Subcutaneous adipose tissue (tissue), 4 donors: ENCODE measurements around the gene ARNT2. TPM values are rescaled to one million over a fixed set of nuclear protein-coding genes. Genes with fewer than 3 reads are reported as not detected.

Source experiments
- total RNA-seq, 4 donors: library from RNA; depleted of rRNA; stranded (reverse); fragments of >200 nt; gene quantifications; one replicate each; pipeline ENCODE4 v1.1.0, GENCODE V29; 2016
- TF ChIP-seq, protein P1 (sequence below): fragments of 450-650 bp; IDR thresholded peaks from one replicate; pipeline ENCODE4 v1.5.1; 2016; ENCODE audit warnings: low read depth, mild to moderate bottlenecking, control low read depth, antibody characterized with exemption, moderate library complexity

The ARNT2 gene
- total RNA-seq, 4 donors from 2014 or later: 0.16 to 4.3 (median 2.3) TPM

DNA sequence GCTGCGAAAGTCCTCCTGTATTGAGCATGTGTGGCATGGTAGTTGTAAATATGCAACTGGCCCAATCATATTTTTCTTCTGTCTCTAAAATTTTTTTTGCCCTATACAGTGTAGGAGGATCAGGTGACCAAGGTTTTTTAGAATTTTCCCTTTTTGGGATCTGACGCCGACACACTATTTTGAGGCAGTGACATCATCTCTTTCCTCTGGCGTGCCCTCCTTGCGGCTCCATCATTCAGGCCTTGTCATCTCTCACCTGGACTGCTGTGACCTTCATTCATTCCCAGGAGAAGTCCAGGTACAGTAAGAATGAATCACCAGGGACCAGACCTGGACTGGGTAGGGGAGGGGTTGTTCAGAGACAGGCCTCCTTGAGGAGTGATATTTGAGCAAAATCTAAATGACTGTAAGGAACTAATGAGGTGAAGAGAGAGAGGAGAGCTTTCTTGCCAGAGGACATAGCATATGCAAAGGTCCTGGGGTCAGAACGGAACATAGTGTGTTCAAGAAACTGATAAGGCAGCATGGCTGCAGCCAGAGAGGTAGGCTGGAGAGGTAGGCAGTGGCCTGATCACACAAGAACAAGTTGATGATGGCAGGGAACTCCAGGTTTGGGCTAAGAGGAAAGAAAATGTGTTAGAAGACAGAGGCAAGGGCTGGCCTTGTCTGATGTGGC is 38.7 kb downstream of the ARNT2 start:
- TF ChIP-seq, protein P1, sequence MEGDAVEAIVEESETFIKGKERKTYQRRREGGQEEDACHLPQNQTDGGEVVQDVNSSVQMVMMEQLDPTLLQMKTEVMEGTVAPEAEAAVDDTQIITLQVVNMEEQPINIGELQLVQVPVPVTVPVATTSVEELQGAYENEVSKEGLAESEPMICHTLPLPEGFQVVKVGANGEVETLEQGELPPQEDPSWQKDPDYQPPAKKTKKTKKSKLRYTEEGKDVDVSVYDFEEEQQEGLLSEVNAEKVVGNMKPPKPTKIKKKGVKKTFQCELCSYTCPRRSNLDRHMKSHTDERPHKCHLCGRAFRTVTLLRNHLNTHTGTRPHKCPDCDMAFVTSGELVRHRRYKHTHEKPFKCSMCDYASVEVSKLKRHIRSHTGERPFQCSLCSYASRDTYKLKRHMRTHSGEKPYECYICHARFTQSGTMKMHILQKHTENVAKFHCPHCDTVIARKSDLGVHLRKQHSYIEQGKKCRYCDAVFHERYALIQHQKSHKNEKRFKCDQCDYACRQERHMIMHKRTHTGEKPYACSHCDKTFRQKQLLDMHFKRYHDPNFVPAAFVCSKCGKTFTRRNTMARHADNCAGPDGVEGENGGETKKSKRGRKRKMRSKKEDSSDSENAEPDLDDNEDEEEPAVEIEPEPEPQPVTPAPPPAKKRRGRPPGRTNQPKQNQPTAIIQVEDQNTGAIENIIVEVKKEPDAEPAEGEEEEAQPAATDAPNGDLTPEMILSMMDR: no peak

DNA sequence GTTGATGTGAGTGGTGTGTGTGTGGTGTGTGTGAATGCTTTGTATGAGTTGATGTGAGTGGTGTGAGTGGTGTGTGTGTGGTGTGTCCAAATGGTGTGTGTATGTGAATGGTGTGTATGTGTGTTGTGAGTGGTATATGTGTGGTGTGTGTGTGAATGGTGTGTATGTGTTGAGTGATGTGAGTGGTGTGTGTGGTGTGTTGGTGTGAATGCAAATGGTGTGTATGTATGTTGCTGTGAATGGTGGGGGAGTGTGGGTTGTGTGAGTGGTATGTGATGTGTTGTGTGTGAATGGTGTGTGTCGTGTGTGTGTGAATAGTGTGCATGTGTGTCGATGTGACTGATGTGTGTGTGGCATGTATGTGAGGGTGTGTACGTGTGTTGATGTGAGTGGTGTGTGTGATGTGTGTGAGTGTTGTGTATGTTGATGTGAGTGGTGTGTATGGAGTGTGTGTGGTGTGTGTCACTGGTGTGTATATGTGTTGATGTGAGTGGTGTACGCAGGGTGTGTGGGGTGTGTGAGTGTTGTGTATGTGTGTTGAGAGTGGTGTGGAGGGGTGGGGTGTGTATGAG is 40.6 kb downstream of the ARNT2 start:
- TF ChIP-seq, protein P1: no peak

DNA sequence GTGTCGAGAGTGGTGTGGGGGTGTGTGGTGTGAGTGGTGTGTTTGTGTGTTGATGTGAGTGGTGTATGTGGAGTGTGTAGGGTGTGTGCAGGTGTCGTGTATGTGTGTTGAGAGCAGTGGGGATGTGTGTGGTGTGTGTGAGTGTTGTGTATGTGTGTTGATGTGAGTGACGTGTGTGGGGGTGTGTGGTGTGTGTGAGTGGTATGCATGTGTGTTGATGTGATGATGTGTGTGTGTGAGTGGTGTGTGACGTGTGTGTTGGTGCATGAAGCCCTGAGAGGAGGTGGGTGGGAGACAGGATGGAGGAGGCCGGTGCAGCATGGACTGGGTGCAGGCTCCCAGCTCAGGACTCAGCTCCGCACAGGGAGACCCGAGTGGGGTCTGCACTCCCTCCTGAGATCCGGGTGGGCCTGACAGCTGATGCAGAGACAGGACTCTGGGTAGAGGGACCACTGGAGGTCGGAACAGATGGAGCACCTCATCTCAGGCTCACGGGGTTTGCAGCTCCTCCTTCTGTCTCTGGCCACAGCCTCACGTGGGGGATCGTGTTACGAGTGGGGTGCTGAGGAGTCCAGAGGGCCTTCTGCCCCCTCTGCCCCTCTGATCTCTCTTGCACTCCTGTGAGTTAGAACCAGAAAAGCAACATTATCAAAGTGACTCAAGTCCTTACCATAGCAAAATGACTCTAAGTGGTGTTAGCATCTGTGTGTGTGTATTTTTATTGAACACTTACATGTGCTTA is 41.3 kb downstream of the ARNT2 start:
- TF ChIP-seq, protein P1: no peak

DNA sequence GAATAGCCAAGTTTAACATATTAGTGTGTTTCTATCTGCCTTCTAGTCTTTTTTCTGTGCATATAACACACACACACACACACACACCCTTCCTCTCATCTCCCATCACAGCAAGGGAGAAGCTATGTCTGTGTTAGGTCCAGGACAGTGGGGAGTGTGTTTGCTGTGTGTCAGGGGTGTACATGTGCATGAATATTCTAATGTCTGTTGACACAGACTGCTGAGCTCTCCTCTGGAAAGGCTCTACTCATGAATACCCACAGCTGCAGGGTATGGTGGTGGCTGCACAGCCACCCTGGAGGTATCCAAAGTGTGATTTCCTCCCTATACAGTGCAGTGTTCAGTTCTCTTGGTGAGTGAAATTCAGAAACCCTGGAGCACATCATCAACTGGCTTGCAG is 42.9 kb downstream of the ARNT2 start:
- TF ChIP-seq, protein P1: no peak

DNA sequence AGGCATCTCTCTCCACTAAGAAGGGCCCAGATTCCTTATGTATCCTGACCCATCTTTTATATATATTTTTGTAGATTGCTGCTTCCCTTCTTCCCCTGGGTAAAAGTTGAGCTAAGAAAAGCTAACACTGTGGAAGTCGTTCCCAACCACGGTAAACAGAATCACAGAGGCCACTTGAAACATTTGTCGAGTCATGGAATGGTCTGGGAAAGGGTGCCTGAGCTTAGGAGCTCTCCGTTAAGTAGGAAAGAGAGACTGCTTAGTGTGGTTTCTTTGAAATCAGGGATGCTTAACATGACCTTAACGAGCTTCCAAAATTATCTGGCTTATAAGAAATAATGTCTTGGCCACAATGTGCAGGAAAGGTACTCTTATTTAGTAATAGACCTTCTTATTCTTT is 45.6 kb downstream of the ARNT2 start:
- TF ChIP-seq, protein P1: no peak

DNA sequence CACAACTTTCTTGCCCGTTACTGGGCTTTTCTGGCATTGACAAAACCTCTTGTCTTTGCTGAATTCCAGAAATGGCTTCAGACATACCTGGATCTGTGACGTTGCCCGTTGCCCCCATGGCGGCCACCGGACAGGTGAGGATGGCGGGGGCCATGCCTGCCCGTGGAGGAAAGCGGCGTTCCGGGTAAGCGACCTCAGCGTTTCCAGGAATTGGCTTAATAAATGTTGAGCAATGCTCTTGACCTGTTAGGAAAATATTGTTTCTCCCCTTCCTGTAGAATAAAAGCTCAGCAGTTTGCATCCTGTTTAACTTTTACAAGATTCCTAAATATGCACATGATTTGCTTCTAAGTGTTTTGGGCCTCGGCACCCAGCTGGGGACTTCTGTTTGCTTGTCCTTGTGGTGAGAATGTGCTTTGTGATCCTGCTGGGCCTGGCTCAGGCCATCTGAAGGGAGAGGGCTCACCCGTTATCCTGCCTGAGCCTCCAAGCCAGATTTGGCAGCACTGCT is 46.7 kb downstream of the ARNT2 start:
- TF ChIP-seq, protein P1: no peak

DNA sequence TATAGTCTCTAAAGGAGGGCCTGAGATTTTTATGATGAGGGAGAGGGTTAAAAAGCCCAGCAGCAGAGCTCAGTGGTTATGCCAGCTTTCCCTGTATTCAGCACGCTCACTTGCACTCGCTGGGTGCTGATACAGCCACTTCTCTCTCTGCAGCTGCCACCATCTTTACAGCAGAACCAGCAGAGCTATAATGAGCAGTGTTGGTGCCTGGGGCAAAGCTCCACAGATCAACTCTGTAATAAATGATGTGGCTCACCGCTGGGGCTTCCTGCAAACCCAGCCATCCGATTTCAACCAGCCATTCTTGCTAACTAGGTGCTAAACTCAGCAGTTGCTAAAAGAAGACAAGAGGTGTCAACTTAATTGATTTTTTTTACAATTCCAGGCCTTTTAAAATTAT is 48.0 kb downstream of the ARNT2 start:
- TF ChIP-seq, protein P1: no peak
